ENCODE data around the gene TPD52L1.

The TPD52L1 gene

DNA sequence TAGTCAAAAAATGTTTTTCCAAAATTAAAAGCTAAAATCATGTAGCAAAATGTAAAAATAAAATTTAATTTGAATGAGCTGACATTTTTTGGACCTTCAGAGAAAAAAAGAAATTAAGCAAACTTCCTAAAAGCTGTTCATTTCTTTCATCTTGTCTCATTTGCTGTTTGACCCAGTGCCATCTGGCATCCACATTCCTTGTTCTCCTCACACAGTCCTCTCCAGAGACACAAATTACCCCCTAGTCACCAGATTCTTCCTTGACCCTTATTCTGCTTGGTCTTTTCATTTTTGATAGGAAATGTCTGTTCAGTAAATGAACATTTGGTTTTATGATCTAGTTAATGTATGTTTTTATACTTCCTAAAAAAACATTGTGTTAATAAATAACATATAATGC is 93.0 kb downstream of the TPD52L1 start:
- DNase-seq: no peak

DNA sequence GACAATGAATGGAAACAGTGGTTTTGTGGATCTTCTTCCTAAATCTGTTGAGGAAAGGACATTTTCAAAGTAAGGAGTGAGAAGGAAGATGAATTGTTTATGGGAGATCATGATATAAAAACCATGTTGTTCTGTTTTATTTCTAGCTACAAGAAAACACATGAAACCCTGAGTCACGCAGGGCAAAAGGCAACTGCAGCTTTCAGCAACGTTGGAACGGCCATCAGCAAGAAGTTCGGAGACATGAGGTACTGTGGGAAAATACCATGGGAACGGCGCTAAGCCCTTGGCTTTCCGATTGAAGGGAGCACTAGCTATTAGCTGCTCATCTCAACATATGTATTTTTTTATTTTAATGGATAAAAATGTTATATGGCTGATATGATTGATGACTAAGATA is 94.6 kb downstream of the TPD52L1 start:
- no peak for DNase-seq

DNA sequence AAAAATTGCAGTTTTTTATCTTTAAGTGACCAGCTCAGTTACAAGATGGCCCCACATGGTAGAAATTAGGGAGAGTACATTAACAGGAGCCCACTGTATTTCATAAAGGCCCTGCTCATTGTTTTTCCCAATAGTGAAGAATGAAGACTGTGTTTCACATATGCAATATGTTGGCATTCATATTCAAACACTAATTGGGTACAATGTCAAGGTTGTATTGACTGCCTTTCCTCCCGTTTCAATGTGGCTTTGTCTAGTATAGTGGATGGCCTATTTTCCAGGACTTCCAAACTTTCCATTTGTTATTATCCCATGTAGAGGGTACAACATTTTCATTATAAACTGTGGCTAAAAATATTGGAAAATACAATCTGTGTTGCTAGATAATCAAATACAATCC is 96.9 kb downstream of the TPD52L1 start:
- no peak for DNase-seq

DNA sequence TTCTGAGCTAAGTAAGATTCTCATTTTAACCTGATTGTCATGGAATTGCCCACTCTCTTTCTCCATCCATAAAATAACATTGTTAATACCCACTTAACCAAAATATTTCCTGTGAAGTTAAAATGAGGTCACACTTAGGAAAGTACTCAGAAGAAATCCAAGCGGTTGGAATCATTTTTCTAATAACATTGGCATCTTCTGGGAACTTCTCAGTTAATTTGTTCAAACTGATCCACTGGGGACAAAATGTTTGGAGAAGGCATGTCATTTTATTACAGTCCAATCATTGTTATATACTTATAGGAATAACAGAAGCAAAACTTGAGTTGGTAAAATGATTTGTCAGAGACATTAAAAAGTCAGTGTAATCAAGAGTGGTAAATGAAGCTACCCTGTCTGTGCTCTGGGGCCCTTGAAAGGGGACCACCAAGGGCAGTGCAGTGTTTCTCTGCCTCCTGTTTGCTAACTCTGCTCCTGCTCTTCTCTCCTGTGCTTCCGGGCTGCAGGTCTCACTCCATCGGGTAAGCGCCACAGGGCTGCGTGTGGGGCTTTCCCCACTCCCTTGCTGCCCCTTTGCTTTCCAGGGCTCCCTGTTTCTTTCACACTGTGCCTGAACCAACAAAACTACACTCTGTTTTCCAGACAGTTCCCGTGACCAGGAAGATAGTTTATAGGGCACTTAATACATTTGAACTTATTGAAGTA is 98.1 kb downstream of the TPD52L1 start:
- no peak for DNase-seq

DNA sequence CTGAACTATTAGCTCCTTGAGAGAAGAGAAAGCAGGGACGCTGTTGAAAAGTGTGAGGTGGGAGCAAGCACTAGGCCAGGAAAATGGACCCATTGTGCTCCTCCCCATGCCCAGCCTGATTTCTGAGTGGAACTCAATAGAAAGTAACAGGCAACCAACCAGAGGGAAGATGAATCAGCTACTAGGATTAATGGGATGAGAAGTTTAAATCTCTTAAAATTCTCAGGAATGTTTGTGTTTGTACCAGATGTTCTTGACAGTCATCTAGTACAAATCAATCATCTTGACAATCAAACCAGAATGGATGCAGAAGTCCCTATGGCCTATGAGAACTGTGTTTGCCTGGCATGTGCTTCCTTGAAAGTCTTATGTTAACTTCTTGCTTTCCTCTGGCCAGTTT is 99.3 kb downstream of the TPD52L1 start:
- DNase-seq: no peak

DNA sequence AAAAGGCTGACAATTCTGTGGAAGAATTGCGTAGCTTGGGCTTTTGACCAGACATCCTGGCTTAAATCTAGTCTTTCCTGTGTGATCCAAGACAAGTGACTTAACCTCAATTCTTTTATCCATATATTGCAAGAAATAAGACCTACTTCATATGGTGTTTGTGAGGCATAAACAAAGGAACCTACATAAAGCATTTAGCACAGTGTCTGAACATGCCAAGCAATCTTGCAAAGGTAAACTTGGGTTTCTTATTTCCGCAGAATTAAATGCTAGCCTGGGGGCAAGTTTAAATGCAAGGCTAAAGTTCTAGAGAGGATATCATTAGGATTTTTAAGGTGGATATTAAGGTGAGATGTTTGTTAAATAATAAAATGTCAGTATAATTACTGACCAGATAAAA is 100.3 kb downstream of the TPD52L1 start:
- DNase-seq: no peak

DNA sequence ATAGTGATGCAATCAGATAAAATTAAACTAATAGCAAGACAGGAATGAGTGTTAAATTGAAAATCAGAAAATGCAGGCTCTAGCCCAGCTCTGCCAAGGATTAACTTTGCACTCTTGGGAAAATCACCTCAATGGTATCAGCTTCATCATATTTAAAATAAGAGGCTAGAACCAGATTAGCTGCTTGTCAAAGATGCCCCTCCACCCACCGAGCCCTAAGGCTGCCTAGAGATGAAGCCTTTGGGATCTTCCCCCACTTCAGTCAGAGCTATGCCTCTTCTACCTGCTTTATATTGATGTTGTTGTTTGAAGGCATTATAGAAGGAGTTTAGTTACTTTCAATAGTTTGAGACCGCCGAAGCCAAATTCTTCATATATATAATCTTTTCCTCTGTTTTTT is 100.7 kb downstream of the TPD52L1 start:
- no peak for DNase-seq

DNA sequence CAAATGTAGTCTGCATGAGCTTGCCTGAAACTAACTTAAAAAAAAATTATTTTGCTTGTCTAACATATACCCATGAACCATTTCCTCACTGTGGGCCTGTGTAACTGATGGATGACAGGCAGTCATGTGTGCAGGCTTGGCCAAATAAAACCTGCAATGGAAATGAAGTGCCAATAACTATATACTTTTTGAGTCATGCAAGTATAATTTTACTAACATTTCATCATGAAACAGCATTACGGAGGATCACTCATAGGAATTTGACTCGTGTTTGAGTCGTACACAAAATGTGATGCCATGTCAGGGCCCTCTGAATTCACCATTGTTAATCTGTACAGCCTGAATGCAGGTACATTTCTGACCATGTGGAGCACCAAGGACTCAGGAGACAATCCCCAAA is 101.6 kb downstream of the TPD52L1 start:
- no peak for DNase-seq

DNA sequence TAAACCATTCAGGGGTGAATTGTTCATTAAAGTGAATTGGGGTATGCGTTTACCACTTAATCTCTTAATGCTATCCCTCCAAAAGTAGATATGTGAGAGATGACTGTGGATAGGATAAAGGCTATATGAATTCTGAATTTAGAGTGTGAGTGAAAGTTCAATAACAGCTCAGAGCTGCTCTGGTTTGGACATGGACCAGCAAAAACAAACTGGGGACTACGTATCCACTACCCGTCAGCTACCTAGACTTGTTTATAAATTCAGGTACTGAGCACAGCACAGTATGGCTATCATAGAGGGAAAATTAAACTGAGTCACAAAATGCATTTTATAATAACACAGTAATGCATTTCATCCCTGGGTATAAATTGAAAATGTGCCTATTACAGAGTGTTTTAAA is 103.8 kb downstream of the TPD52L1 start:
- no peak for DNase-seq

DNA sequence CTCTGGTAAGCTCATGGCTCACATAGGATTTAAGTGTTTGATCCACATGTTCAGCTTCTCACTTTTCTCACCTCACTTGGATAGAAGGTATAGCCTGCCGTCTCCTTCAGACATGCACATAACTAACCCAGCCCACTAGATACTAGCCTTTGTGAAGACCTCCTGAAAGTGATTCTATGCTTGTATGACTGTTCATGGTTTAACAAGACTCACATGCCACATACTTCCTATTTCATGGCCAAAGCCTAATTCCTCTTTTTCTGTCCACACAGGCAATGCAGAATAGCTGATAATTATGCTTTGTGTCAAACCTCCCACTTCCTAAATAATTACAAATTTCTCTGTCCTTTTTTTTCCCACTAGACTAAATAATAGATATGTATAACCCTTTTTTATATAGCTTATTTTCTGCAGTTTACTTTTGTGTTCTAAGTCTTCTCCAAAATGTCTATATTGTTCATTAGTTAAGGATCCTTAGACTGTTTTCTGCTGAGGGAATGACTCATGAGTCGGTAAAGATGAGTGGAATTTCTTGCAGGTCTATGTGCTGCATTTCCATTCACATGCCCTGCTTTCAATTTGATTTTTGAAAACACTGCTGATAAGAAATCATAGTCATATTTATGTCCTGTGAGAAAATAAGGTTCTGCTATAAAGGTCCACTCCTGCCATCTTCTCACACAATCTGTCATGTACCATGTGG is 105.2 kb downstream of the TPD52L1 start:
- no peak for DNase-seq

DNA sequence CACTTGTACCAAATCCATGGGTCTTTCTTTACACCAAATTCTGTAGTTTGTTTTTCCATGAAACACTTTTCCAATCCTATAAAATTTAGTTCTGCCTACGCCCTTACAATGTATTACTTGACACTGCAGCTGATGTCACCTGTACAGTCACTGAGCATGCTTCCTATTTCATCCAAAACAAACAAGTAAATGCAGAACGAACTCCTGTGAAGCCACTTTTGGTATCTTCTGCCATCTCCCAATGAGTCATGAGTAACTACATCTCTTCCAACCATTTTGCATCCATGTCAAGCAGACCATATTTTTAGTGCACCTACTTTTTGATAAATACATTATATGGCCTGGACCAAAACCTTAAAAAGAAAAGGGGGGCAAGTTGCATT is 105.8 kb downstream of the TPD52L1 start:
- no peak for DNase-seq

DNA sequence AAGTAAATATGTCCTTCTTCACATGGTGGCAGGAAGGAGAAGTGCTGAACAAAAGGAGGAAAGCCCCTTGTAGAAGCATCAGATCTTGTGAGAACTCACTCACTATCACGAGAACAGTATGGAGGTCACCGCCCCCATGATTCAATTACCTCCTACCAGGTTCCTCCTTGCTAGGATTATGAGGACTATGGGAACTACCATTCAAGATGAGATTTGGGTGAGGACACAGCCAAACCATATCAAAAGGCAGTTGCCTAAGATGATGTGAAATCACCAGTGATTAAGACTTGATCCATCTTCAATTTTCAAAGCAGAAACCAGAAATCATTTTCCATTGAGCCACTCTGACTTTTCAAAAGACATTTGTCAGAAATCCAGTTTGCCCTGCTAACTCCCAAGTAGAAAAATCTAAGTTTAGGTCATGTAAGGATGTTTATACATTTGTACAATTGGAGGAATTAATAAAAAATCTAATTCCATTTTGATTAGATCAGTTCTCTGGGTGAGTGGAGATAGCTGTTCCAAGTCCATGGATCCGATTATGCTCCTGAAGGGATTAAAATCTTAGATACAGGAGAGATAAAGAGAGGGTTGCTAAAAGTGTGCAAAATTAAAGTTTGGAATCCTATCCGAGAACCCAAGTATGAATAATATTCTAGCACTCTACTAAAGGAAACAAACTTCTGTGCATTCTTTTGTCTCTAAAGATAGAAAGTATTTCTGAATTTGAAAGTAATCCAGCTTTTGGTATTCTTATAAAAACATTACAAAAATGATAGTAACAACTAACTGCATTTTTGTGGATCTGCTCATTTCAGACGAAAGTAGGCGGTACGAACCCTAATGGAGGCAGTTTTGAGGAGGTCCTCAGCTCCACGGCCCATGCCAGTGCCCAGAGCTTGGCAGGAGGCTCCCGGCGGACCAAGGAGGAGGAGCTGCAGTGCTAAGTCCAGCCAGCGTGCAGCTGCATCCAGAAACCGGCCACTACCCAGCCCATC is 108.7 kb downstream of the TPD52L1 start:
- no peak for DNase-seq

DNA sequence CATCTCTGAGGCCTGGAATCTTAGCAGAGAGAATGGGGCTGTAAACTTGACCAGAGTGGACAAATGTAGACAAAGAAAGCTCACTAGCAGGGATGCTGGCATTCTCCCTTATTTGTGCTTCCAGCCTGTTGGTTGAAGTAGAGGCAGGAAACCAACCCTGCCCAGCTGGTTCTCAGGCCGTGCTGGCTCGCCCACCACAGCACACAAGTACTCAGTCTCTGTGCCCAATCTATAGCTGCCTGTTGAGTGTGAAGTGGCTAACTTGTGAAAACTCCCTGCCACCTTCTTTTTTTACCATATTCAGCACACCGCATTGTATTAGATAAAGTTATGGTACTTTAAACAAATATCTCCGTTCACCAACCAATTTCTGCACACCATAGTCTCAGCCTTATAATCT is 110.9 kb downstream of the TPD52L1 start:
- no peak for DNase-seq

DNA sequence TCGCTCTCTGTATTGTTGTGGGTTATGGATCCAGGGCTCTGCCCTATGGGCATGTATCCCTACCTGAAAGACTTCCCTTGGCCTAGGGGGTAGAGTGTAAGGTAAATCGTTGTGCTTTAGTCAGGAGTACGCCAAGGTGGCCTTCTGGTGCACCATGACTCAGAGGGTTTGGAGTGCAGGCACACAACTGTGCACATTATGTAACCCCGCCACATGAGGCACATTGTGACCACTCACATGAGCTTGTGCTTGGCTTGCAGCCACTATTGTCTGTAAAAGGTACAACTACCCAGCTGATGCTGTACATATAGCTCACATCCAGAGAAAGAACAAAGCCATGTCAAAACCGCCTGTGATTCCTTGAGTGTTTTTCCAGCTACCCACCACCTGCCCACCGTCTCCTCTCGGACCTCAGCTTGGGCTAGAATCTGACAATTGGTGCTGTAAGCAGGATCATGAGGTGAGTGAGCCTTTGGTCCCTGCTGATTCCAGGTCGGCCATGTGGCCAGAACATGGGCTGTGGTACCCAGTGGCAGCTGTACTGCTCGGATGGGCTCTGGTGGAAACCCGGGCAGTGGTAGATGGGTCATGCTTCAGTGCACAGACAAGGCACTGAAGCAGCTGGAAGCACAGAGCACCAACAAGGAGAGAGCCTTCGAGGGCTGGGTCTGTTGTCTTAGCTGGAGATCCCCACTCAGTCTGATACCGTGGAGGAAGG is 114.4 kb downstream of the TPD52L1 start:
- DNase-seq: no peak

DNA sequence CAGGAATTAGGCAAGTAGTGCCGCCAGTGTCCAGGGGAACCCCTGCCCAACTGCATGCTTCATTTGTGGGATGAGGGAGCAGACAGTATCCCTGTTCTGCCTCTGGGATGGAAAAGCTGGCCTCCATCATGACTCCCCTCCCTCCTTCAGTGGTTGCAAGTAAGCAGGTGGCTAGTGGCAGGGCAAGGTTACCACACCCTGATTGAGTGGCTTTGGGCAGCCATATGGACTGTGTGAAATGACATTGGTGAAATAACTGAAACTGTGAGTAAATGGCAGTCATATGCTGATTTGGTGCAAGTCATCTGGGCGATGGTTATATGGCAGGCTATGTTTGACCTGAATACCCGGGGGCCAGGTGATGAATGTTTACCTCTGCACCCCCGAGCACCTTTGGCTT is 115.2 kb downstream of the TPD52L1 start:
- no peak for DNase-seq

DNA sequence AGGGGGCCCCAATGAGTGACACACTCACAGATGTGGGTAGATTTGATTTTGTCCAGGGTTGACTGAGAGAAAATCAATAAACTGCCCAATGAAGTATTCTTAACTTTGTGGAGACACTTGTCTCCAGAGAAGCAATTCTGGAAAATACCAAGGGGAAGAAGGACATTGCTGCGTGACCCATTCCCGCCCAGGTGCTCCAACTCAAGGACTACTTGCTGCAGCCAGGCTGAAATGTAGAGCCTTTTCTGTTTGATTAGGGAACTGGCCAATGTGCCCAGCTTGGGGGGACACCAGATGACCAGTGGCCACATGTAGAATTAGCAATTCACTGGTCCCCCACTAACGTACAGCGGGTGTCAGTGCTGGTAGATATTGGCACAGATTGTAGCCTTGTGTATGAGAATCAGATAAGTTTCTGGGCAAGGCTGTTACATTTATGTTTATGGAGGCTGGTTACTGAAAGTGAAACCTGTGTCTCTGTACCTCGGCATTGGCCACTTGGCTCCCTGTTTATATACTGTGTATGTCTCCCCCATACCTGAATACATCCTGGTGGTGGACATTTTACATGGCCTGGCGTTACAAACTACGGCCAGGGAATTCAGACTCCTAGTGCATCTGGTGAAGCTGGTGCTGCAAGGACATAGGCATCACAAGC is 115.9 kb downstream of the TPD52L1 start:
- no peak for DNase-seq

DNA sequence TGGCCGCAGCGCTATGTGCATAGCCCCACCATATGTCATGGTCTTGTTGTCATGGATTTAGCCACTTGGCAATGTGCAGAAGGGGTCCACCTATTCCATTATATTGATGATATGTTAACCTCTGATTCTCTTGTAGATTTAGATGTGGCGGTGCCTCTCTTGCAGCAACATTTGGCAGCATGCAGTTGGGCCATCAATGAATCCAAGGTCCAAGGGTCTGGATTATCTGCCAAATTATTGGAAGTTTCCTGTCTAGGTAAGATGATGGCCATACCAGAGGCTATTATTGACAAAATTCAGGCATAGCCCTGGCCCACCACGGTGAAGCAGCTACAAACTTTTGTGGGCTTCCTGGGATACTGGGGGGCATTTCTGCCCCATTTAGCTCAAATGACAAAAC is 116.8 kb downstream of the TPD52L1 start:
- no peak for DNase-seq

DNA sequence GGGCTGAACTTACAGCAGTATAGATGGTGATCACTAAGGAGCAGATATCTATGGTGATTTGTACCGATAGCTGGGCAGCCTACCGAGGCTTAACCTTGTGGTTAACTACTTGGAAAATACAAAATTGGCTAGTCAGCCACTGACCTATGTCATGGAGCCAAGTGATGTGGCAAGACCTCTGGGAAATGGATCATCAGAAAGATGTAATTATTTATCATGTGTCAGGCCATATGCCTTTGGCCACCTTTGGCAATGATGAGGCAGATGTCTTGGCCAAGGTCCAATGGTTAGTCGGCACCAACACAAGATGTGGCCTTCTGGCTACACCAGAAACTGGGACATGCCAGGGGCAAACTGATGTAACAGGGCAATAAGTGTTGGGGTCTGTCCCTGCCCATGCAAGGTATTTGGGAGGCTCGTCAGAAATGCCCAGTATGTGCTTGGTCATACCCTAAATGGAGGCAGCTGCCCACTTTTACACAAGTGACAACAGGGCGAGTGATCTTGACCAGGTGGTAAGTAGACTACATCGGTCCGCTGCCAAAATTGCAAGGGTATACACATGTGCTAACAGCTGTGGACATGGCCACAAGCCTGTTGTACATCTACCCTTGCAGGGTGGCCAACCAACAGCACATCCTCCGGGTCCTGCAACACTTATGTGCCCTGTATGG is 118.0 kb downstream of the TPD52L1 start:
- no peak for DNase-seq

DNA sequence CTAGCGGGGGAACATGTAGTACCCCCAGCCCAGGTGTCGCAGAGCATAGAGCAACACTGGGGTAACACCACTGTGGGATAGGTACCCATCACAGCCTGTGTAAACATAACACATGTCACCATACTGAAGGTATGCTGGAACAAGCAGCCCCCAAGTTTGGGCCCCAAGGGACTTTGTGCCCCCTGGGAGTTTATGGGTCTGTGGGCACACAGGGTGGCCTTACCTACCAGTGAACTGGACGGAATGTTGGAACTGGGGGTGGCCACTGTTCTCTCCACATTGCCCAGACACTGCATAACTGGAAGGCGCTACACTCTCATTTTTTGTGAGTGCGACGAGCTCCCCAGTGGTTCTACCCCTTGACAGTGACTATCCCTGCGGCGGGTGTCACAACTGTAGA is 119.7 kb downstream of the TPD52L1 start:
- DNase-seq: no peak

DNA sequence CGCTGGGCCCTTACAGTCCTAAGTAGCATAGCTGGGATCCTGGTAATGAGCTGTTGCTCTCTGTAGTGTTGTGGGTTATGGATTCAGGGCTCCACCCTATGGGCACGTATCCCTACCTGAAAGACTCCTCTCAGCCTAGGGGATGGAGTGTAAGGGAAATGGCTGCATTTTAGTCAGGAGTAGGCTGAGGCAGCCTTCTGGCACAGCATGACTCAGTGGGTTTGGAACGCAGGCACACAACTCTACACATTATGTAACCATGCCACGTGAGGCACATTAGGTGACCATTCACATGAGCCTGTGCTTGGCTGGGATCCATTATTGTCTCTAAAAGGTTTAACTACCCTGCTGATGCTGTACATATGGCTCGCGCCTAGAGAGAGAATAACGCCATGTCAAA is 120.4 kb downstream of the TPD52L1 start:
- DNase-seq: no peak

DNA sequence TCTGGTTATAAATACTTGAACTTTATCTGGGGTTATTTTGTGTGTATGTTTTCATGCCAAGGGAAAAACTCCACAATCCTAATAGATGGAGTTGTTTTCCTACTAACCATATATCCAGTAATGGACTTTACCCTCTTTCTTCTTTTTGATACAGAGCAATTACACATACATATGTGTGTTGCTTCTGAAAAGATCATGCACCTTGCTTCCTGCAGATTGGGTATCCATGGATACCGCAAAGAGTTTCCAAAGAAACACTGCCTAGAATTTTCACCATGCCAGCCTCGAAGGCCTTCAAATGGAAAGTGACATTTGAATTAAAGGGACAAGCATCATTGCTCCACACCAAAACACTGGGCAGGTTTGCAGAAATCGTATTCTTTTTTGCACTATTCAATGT is 121.4 kb downstream of the TPD52L1 start:
- DNase-seq: no peak

DNA sequence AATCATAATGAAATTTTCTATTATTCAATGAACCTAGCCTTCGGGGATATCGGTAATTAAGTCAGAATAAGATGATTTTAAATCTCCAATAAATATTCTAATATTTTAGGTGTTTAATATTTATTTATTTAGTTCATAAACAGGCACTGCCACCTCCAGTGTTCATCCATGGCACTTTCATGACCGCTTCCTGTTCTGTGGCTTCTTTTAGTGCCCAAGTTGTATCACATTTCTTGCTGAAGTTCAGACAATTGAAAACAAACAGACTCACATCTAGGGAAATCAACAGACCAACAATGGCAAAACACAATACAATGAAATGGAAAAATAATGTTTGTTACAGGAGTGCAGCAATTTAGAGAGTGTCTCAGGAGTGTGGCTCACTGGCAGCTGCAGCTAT is 122.2 kb downstream of the TPD52L1 start:
- no peak for DNase-seq
